ENCODE results near the gene TTC4. TPM values are rescaled to one million over a fixed set of nuclear protein-coding genes. Genes with fewer than 3 reads are reported as not detected.

TTC4 gene
- total RNA-seq, 1 experiment from 2014 or later = 30.8 TPM

- no peaks in the 10 kb centered on the region for H4K20me1 ChIP-seq (ENCODE audit: control insufficient read depth, insufficient read depth, insufficient read length)
- no peak overlapping the region for H4K8ac ChIP-seq (replicated peaks; ENCODE audit: insufficient read length, low read depth, low read length)
- H3K14ac ChIP-seq (ENCODE audit: insufficient read depth, low read length) = no peak overlapping the region
- H3K4me1 ChIP-seq (ENCODE audit: insufficient read depth, low read length) = no peaks in the 10 kb centered on the region
- H2BK20ac ChIP-seq (ENCODE audit: low read depth, low read length, poor library complexity, severe bottlenecking) = no peak overlapping the region
- H3K27me3 ChIP-seq (ENCODE audit: insufficient read depth, low read length) = no peaks in the 10 kb centered on the region; the same call in 1 of the 2 replicates
- no peak overlapping the region for H3K27ac Mint-ChIP-seq
- no peak overlapping the region for H2AK5ac ChIP-seq (ENCODE audit: insufficient read length, low read length)
- no peak overlapping the region for H3K9ac ChIP-seq (ENCODE audit: extremely low read depth, insufficient read length, low read length)
- H3K27ac ChIP-seq (ENCODE audit: insufficient read length, low read depth, low read length) = no peak overlapping the region
- no peaks in the 10 kb centered on the region for H3K9me3 Mint-ChIP-seq
- H3K4me2 ChIP-seq (ENCODE audit: insufficient read depth, insufficient read length, low read length) = no peak overlapping the region
- no peak overlapping the region for H2BK120ac ChIP-seq (ENCODE audit: low read depth, low read length, poor library complexity, severe bottlenecking)
- no peak overlapping the region for H3K23ac ChIP-seq (ENCODE audit: insufficient read length, low read depth, low read length)
- no peak overlapping the region for H2AFZ ChIP-seq (ENCODE audit: low read length)
- no peak overlapping the region for H3K56ac ChIP-seq (ENCODE audit: insufficient read length, low read depth, low read length)
- H3K4me1 Mint-ChIP-seq = peaks cover 0 to 3% of the 10 kb centered on the region in 2 experiments; a peak in 1 of 4 replicates
- no peak overlapping the region for H3K4me3 Mint-ChIP-seq
- H3K4ac ChIP-seq (ENCODE audit: low read depth, low read length) = no peak overlapping the region
- H2BK15ac ChIP-seq (ENCODE audit: low read depth, low read length) = no peak overlapping the region
- H3K27me3 Mint-ChIP-seq (ENCODE audit: low read depth) = peaks cover 17% of the 10 kb centered on the region
- H4K91ac ChIP-seq (ENCODE audit: insufficient read length, low read depth, low read length) = no peak overlapping the region
- no peaks in the 10 kb centered on the region for H3K79me1 ChIP-seq (ENCODE audit: insufficient read depth, low read depth, low read length, poor library complexity, severe bottlenecking)
- WGBS (ENCODE audit: extremely low coverage, insufficient read length, low lambda C conversion rate) = 100% methylated on average over 1 of the region's 3 CpGs
- H3K79me2 ChIP-seq (ENCODE audit: insufficient read depth, low read length) = no peaks in the 10 kb centered on the region
- no peaks in the 10 kb centered on the region for H3K9me3 ChIP-seq (ENCODE audit: control insufficient read depth, low read depth, low read length)
- no peak overlapping the region for H3K18ac ChIP-seq (ENCODE audit: insufficient read length, low read depth, low read length)
- no peaks in the 10 kb centered on the region for H3K36me3 Mint-ChIP-seq (ENCODE audit: insufficient read depth in 1 of 3, low read depth in 3 of 3)
- H2BK5ac ChIP-seq (ENCODE audit: insufficient read length, low read length) = no peak overlapping the region
- no peak overlapping the region for H4K5ac ChIP-seq (ENCODE audit: insufficient read length, low read depth, low read length)
- no peaks in the 10 kb centered on the region for H3K23me2 ChIP-seq (ENCODE audit: insufficient read length, low read depth, low read length, poor library complexity, severe bottlenecking)
- H3T11ph ChIP-seq (ENCODE audit: low read length) = no peak overlapping the region
- no peak for DNase-seq
- H2BK12ac ChIP-seq (ENCODE audit: insufficient read length, low read depth, low read length) = no peak overlapping the region
- no peak for TF ChIP-seq CTCF (conservative IDR thresholded peaks at IDR 0.05)
Observed at GRCh38 chr1:54696262-54696661, 19.4 kb upstream of the TTC4 start.
